Limb (tissue), 2 donors: ENCODE measurements around the gene ZNF385A.

Source experiments
- DNase-seq, 2 donors: peaks; one replicate each; pipeline ENCODE4 v3.0.0-alpha.2; 2016; ENCODE audit errors: extremely low spot score in 2 of 2

ZNF385A gene

GRCh38 chr12:54384591-54385041 is at the start of gene ZNF385A:
Gene ZNF385A (minus strand): TSS chr12:54384733. CDS start chr12:54384514, 219 bp downstream.
- no peak for DNase-seq

GRCh38 chr12:54432815-54433164 is 48.3 kb upstream of the ZNF385A start:
- no peak for DNase-seq

- peak in 1 of 2 donors; percentile 71 for DNase-seq
Measured at GRCh38 chr12:54431911-54432814, 47.6 kb upstream of the ZNF385A start.

- no peak for DNase-seq
Measured at GRCh38 chr12:54430471-54431069, 46.0 kb upstream of the ZNF385A start.

- no peak for DNase-seq
Measured at GRCh38 chr12:54429014-54429471, 44.5 kb upstream of the ZNF385A start.

DNA sequence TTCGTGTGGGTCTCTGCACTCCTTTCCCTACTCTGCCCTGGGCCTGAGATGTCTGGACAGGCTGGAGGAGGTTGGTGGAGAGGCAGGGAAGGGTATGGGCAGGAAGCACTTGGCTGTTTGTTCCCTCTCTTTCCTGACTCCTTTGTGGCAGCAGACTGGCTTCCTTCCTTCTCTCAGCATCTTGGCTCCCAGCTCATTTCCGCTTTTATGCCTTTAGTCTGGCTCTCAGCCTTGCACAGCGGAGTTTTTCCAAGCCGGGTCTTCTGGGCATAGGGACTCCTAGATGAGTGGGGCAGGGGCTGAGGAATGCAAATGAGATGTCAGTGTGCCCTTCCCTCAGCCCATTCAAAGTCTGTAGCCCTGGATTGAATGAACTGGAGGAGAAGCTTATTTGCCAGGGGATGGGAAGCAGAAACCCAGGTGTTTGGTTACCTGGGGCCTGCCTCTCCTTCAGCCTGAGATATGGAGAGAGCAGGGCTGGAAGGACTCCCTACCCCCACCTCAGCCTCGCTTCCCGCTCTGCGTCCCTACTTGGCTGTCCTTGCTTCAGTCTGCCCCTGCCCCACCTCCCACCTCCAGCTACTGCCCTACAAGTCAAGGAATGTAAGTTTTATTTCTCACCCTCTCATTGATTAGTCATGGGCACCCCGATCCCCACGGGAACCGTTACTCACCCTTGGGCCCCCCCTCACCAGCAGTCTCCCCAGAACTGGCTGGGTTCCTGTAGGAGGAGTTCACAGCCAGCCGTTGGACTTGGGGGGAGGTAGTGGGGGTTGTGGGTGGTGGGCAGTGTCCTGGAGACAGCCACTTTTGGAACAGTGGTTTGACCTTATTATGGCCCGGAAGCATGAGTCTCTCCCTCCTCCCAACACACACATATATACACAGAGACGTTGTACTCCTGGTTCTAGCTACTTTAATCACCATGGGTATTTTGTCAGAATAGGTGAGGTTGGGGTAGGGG is 43.8 kb upstream of the ZNF385A start:
- no peak for DNase-seq

- DNase-seq: no peak
Measured at GRCh38 chr12:54427106-54427505, 42.6 kb upstream of the ZNF385A start.

DNA sequence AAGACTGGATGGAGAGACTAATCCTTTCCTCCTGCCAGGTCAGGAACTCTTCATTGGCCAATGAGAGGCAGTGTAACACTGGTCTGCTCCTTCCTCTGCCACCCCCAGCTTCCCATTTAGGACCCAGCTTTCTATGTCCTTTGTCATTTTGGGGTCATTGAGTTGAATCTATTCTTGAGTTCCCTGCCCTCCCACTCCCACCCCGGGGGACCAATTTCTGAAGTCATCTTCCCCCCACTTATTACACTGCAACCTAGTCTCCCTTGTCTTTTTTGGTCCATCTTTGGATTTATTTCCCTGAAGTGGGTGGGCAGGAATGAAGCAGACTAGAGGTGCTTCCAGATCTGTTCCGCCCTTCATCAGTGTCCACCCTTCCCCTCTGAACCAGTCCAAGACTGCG is 42.2 kb upstream of the ZNF385A start:
- DNase-seq: no peak

DNA sequence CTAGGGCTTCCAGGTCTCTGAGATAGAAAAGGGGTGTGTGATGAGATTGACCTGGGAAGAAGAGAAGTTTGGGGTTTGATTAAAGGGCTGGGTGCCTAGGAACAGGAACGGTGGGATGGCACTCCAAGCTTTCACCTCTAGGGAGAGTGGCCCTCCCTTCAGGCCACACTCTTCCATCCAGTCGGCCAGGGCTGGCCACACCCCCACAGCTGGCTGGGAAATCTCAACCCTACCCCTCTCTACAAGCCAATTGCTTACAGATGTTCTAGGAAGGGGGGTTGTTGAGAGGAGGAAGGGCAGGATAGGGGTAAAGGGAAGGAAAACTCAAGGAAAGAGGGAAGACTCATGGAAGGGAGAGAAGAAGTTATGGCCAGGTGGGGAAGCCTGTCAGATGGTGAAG is 41.2 kb upstream of the ZNF385A start:
- peak in 1 of 2 donors; percentile 60 for DNase-seq

GRCh38 chr12:54424224-54424623 is 39.7 kb upstream of the ZNF385A start:
- no peak for DNase-seq

GRCh38 chr12:54423816-54424150 is 39.2 kb upstream of the ZNF385A start:
- no peak for DNase-seq

DNA sequence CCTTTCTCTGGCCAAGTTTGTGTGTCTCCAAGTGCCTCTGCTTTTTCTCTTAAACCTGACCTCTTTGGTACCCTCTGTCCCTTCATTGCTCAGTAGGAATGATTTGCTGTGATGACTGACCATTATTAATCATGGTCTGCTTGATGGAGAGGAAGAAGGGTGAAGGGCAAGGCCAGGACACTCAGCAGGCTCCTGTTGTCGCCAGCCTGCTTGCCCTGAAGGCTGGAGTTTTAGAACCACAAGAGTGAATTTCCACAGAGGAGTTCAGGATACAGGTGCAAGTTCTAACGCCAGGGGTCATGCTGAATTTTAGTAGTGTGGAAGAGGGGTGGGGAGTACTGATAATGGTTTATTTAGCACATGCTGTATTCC is 37.3 kb upstream of the ZNF385A start:
- no peak for DNase-seq

DNA sequence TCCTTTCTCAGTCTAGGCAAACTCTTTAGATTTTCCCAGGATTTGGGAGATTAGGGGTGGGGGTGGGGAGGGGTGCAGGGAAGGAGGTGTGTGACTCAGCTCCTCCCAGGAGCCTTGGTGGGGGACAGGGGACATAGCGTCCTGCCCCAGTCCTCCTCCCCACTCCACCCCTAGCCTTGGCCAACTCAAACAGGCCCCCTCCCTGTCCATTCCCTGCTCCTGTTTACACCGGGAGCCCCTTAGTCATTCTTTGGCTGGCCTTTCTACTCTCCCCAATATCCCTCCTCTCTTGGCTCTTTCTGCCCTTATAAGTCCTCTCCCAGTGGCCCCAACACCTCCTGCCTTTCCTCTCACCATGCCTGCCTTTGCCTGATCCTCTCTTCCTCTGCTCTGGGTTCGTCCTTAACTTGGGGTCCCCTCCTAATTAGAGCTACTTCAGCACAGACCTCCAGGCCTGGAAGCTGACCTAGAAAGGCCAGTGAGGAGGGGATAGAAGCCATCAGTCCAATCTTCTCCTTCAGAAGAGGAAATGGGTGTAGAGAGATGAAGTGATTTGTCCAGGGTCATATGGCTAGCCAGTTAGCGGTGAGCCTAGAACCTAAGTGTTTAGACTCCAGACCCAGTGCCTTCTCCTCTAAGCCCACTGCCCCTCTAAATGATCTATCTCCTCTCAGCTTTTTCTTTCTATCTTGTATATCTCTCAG is 36.8 kb upstream of the ZNF385A start:
- no peak for DNase-seq

DNA sequence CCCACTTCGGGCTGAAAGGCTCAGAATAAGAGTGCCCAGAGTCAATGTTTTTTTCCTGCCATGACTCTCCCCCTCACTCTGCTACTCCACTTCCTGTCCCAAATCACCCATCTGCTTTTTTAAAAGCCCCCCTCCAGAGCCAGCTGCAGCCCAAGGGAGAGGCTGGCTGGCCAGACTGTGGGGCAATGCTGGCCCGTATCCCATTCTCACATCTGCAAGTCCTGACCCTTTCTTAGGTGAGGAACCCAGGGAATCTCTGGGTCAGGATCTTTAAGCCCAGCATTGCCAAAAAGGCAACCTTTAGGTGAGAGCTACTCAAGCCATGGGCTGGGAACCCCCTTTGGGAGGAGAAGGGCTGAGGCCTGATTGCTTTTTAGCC is 36.2 kb upstream of the ZNF385A start:
- DNase-seq: no peak

GRCh38 chr12:54419088-54419887 is 34.8 kb upstream of the ZNF385A start, which contains the start of gene ITGA5:
Gene ITGA5 (minus strand): TSS chr12:54419266. CDS start chr12:54419198, 68 bp downstream.
- DNase-seq: peak; percentile 68 to 79

- no peak for DNase-seq
Measured at GRCh38 chr12:54418441-54419087, 34.0 kb upstream of the ZNF385A start.

GRCh38 chr12:54417712-54418440 is 33.3 kb upstream of the ZNF385A start:
- DNase-seq: peak in 1 of 2 donors; percentile 72

DNA sequence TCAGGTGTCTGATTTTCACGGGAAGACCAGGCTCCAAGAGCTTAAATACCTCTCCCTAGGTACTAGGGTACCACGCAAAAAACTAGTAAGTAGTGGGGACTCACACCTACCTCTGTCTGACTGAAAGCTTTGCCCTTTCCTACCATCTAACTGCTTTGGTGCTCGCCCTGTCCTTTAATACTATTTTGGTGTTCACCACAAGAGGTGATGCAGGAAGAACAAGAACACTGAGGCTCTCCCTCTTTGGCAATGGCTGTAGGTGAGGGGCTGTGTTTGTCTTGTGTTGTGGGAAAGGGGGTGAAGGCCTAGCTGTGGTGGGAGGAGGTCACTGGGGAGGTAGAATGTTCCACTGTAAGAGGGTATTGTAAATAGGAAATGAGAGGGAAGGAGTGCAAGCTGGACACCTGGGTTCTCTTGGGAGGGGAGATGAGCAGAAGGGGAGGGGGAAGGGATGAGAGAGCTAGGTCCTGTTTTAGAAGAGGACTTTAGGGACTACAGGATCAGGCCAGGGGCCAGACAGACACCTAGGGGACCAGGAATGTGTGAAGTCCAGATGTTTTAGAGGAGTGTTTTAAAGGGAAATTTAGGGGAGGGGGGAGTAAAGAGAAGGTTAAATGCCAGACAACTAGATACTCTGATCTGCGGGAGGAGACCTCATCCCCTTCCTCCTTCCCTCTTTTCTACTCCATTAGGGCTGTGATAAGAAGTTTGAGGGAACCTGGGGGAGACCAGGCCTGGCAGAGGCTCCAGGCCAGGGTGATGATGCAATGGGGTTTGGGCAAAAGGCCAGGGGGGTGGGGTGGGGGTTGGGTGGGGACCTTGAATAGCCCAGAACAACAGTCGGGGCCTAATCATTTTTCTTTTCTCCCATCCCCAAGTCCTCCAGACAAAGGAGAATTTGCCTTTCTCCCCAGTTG is 32.4 kb upstream of the ZNF385A start:
- no peak for DNase-seq
